HG02610 (cell line): ENCODE data around the gene SERPINB2.
A peak's percentile ranks its signal among the peaks of the same experiment; 100 is the strongest.

Experiments used
- ATAC-seq: cut with Tn5 transposase; IDR thresholded peaks from one replicate; pipeline ENCODE4 v1.9.1; 2021; ENCODE audit warnings: mild to moderate bottlenecking, moderate library complexity; ENCODE audit not compliant: unreplicated experiment

Gene SERPINB2, protein sequence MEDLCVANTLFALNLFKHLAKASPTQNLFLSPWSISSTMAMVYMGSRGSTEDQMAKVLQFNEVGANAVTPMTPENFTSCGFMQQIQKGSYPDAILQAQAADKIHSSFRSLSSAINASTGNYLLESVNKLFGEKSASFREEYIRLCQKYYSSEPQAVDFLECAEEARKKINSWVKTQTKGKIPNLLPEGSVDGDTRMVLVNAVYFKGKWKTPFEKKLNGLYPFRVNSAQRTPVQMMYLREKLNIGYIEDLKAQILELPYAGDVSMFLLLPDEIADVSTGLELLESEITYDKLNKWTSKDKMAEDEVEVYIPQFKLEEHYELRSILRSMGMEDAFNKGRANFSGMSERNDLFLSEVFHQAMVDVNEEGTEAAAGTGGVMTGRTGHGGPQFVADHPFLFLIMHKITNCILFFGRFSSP

DNA sequence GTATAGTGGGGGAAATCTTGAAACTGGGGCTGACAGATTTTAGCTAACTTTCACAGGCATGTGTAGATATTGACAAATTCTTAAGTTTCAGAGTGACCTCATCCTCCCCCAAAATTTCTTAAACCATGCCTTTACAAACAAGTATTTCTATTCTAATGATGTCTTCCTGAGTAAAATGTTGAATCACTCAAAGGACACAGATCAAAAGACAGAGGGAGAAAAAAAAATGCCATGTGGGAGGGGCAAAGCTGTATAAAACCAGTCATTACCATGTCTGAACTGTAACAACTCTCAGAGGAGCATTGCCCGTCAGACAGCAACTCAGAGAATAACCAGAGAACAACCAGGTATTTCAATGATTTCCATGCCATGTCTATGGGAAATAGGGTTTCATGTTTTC is at the start of gene SERPINB2:
SERPINB2 (plus strand) TSS at position 282 of the 400 bp plus-strand sequence. CDS start 3,740 bp downstream, outside the sequence.
- peak; percentile 60 for ATAC-seq

DNA sequence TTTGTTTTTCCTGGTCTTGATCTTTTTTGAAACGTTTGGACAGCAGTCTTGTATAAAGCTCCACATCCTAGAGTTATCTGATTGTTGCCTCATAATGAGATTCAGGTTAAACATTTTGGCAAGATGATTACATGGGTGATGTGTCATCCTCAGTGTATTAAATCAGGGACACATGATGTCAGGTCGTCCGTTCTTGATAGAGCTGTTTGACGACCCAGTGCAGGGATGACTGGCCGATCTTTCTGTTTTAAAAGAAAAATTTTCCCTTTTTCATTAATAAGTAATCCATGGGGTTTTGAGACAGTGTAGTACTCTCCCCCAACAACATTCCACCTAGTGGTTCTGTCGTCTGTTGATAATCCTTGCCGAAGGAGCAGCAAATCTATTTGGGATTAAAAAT is 44.5 kb upstream of the SERPINB2 start:
- peak; percentile 42 for ATAC-seq

DNA sequence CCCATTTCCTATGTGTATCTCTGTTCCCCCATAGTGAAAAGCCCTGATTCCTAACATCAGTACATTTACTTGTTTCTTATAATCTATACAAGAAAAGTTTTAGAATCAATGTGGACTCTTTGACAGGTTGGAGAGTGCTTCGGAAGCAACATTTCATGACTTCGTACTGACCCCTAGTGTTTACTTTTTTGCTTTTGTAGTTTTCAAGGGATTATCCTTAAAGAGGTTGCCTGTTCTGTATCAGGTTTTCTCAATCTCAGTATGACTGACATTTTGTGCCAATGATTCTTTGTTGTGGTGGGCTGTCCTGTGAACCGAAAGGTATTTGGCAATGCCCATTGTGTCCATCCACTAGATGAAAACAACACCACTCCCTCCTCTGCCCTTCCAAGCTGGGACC is 43.3 kb upstream of the SERPINB2 start:
- peak; percentile 65 for ATAC-seq

DNA sequence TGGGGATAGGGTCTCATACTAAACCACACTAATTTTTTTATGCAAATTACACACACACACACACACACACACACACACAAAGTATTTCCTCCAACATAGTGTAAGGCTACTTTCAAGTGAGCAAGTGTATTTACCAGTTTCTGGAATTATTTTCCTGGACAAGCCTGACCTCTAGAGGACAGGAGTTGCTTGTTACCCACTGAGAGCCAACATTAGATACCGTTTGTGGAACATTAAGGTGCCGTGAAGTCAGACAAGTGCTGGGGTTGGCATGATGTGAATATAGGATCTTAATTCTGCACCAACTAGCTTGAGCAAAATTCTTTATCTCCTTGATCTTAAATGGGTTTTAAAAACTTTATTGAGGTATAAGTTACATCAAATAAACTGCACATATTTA is 39.3 kb upstream of the SERPINB2 start:
- peak; percentile 47 for ATAC-seq

DNA sequence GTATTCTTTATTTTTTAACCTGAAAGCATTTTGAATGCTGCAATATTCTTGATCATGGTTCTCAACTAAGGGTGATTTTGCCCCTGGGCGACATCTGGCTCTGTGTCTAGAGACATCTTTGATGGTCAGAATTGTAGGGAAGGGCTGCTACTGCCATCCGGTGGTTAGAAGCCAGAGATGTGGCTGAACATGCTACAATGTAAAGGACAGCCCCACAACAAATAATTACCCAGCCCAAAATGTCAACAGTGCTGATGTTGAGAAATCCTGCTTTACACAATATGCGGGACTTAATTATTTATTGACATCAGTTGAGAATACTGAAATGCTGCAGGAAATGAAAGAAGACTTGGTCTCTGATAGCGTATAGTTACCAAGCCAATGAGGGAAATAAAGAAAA is 37.5 kb upstream of the SERPINB2 start:
- ATAC-seq = no peak

DNA sequence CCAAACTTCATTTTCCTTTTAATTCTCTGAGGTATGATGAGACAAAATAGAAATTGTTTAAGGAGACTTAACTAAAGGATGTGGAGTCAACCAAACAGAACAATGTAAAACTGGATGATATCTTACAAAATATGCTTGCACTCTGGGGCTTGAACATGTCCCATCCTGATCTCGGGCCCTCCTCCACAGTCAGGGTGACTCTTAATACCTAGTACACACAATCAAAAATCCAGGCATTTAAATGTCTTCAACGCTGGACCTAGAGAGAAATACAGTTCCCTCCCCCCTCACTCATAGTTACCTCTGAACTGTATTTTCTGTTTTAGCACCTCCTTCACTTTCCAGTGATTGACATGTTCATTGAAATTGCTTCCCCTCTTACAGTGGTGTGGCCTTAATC is 36.9 kb upstream of the SERPINB2 start:
- ATAC-seq = no peak

DNA sequence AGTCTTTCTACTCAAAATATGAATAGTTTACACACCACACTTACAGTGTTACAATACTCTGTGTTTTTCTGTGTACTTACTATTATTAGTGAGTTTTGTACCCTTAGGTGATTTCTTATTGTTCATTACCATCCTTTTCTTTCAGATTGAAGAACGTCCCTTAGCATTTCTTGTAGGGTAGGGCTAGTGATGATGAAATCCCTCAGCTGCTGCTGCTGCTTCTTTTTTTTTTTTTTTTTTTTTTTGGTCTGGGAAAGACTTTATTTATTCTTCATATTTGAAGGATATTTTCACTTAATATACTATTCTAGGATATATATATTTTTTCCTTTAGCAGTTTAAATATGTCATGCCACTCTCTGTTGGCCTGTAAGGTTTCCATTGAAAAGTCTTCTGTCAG is 29.0 kb upstream of the SERPINB2 start:
- ATAC-seq = no peak

DNA sequence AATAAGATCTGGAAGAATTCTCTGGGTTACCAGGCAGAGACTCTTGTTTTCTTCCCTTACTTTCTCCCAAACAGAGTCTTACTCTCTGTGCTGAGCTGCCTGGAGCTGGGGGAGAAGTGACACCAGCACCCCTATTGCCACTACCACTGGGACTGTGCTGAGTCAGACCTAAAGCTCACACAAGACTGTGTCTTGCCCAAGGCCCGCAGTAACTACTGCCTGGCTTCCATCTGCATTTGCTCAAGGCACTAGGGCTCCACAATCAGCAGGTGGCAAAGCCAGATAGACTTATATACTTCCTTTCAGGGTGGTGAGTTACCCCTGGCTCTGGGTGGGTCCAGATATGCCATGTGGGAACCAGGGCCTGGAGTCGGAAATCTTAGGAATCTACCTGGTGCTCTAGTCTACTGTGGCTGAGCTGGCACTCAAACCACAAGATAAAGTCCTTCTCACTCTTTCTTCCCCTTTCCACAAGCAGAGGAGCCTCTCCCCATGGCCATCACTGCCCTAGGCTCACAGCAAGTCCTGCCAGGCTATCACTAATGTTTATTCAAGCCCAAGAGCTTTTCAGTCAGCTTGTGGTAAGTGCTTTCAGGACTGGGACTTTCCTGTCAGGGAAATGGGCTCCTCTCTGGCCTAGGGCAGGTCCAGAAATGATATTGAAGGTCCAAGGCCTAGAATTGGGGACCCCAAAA is 27.6 kb upstream of the SERPINB2 start:
- ATAC-seq = no peak

DNA sequence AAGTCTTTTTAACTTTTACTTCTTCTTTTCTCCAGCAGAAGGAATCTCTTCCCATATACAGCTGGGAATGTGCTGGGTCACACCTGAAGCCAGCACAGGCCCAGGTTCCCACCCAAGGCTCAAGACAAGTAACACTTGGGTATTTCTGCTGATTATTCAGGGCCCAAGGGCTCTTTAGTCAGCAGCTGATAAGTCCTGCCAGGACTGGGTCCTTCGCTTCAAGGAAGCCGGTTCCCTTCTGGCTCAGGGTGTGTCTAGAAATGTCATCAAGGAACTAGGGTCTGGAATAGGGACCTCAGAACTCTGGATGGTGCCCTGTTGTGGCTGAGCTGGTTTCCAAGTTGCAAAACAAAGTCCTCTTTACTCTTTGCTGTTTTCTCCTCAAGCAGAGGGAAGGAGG is 27.0 kb upstream of the SERPINB2 start:
- no peak for ATAC-seq

DNA sequence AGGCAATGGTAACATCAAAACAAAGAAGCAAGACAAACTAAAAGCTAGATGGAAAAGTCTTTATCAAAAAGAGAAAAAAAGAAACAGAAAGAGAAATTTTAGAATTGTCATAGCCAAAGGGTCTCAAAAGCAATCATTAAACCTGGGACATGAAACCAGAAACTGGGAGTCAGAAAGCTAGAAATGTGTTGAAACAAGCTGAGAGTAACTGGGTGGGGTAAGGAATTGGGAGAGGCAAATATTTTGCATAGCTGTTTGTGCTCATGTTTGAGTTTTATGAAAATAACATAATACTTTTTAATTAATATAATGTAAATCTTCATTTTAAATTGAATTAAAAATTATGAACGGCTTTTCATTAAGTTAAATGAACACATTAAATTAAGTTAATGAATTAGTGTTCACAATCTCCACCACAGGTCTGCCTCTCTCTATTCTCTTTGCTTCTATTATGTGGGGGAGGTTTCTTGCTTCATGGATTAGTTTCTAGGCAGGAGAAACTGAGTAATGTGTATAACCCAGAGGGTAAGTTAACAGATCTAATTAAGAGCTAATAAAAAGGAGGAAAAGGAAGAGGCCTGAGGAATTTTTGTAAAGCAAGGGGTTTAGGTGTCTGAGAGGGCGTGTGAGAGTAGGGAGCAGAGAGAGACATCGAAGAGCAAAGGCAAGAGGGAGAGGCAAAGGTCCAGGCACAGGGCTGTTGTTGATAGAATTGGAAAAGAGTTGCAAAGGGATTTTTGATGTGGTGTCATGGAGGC is 20.0 kb upstream of the SERPINB2 start:
- ATAC-seq = no peak

DNA sequence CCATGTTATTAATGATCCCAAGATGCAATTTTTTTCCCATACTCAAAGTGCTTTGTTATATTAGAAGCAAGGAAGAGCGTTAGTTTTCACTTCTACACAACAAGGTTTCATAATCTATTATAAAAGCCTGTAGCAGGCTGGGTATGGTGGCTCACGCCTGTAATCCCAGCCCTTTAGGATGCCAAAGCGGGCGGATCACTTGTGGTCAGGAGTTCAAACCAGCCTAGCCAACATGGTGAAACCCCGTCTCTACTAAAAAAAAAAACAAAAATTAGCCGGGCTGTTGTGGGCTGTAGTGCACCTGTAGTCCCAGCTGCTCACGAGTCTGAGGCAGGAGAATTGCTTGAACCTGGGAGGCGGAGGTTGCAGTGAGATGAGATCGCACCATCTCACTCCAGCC is 19.0 kb upstream of the SERPINB2 start:
- no peak for ATAC-seq

DNA sequence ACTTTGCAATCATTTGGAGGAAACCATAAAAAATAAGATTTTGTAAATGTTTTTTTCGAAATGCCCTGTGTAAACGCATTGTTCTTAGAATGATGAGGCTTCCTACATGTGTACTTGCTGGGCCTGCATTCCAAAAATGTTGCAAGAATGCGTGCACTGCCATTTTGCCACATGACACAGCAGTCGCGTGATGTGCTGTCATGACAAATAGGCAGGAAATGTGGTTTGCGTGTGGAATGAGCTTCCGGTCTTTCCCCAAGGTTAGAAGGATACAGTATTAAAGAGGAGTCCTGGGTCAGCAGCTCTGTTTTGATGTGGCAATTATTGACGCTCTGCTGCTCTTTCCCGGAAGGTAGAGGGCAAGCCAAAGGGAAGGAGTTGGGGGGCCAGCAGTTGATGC is 18.1 kb upstream of the SERPINB2 start:
- ATAC-seq = no peak

DNA sequence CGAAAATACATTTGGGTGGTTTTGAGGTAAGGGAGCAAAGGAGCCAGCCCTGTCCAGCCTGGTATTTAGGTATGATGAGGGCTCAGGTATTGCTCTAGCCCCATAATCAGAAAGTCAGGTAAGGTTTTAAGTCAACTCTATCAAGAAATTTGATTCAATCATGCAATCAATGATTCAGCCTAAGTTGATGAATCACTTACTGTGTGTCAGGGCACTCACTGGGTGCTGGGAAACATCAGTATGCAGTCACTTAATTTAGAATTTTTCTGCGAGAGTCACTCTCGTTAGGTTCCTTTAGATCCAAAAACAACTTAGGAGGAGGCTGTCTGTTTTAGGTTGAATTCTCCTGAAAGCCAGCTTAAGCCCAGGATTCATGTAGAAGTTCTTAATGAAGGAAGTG is 17.7 kb upstream of the SERPINB2 start:
- no peak for ATAC-seq

DNA sequence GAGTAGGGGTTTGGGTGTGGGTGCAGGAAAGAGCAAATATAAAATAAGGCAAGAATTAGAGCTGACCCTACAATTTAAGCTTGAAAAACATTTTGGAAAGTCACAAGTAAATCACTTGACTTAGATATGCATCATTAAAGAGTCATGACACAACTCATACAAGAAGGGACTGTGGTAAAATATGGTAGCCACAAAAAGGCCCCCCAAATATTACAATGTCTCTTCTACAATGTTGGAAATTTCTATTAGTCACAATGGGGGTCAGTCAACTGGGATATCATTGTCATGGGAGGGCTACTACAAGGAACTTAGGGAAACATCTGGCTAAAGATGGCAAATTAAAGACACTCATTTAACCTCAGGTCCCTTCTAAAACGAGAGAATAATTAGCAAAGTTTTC is 15.7 kb upstream of the SERPINB2 start:
- no peak for ATAC-seq

DNA sequence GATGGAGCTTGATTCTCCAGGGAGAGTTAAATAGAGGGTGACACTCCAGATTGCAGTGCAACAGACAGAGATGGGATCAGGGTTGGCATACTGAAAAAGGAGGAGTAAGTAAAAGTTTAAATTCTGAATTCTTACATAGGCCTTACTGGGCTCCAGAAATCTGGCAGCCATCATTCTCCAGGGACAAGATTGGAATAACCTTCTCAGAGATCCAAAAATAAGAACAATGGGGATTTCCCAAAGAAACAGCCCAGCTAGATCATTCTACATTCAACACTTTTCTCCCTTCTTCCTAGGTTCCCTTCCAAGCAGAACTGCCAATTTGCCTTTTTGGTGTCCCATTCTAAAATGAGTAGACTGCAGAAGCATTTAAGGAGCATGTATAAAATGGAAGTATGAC is 14.9 kb upstream of the SERPINB2 start:
- ATAC-seq = no peak

DNA sequence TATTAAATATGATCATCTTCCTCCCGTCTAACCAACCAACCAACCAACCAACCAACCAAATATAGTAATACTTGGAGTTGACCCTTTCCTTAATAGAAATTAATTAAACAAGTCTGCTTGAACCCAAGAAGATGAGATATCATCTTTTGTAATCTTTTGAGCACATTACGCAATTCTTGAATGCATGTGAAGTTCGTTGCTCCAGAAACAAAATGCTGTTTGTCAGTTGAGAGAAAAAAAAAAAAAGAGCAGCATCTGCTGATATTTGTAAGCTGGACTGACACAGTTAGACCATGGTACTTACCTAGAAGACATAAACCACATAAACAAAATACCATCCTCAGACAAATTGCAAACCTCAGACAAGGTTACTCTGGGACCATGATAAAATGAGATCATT is 9.2 kb upstream of the SERPINB2 start:
- no peak for ATAC-seq

DNA sequence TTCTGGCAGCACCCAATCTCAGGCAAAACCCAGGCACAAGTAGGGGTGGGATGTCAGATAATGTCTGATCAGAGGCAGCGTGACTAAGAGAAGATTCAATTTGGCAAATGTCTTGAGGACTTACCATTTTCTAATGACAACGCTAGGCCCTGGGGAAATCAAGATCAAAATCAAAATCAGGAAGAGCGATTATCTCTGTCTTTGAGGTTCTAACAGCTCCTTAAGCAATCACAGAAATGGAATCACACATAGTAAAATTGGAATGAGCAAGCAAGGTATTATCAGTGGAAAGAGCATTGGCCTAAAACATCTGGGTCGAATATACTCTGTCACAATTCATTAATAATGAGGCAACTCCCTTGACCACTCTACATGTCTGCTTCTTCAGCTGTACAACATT is 8.6 kb upstream of the SERPINB2 start:
- ATAC-seq = no peak

DNA sequence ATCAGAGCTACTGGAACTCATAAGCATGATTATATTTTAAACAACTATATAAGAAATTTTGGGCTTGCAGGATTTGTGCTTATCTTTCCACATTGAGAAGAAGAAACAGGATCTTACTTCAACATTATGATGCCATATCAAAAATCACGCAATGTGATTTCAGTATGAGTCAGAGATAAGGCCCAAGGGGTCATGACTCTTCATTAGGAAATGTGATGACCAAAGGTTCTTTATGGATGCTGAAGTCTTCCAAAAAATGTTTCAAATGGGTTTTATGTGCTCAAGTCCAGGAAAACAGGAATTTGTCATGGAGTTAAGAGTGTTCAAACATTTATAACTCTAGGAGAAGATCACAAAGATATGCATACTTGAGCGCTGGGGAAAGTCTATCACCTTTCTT is 7.8 kb upstream of the SERPINB2 start:
- ATAC-seq = no peak

DNA sequence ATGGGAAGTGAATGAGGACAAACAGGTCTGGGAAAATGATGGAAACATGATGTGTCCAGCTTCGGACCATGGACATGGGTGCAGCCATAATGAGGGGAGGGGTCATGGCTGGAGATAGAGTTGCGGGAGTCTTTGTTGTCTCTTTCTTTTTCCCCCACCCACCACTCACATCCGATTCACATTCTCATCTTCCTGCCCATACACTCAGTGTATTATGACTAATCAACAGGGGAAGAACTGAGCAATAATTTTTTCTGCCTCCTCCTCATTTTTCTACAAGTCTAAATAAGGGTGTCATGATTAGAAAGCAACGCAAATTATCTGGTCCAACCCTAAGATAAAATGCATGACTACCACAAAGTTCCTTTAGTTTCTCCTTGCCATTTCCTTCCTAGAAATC is 5.7 kb upstream of the SERPINB2 start:
- ATAC-seq = no peak

DNA sequence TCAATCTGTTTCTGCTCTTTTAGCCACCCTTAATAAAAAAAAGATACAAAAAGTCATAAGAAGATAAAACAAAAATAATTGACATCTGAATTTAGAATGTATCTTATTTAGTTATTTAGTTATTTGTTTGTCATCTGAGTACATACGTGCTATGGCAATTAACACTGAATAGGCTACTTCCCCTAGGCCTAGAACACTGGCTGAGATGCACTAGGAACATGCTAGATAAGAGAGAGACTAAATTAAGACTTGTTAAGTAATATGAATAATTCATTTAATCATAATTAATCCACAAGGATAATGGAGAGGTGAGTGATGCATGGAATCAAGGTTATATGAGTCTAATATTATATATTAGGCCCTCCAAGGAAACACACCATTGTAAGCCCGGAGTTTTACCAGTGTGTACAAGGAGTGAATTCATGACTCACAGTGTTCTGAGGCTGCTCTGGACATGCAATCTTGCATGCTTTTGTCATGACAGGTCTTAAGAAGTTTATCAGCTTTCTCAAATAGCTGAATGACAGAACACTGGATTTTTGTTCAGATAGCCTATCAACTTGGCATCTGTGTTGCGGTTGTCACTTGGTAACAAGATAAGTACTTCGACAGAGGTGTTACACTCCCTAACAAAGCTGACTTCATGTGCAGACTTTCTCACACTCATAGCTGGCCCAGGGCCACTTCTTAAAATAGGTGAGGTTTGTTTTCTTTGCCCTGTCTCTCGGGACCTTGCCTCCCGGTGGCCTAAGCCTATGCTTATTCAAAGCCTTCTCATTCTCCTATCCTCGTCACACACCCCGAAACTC is 5.0 kb upstream of the SERPINB2 start:
- ATAC-seq = no peak

DNA sequence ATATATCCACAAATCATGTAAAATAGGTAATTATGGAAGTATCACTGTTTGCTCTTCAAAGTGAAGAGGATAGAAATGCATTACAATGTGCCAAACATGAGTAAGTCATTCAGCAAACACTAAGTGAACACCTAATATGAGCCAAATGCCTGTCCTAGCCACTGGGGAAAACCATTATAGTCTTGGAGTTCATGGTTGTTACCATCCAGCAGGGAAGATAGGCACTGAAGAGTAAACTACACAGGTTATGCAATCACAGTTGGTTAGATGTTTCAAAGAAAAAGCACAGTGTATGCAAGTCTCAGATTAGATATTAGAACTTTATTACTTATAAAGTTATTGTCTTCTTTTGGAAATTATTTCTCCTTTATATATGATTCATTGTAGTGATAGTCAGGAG is 3.9 kb upstream of the SERPINB2 start:
- ATAC-seq = no peak
